GM19468 (cell line): ENCODE results near the gene RBM14.
"Not testable (repeated sequence)": the region's sequence is repeated elsewhere in the genome, so short reads cannot be mapped to it uniquely, and the experiment has no call there.

Experiments used
- ATAC-seq: cut with Tn5 transposase; IDR thresholded peaks from one replicate; pipeline ENCODE4 v1.9.1; 2021; ENCODE audit warnings: mild to moderate bottlenecking, moderate library complexity, moderate number of reproducible peaks; ENCODE audit not compliant: unreplicated experiment; ENCODE audit errors: extremely low read depth

The RBM14 gene

GRCh38 chr11:66628061-66628603, 11.7 kb downstream of the RBM14 start:
- no peak for ATAC-seq

GRCh38 chr11:66629356-66629755, 12.9 kb downstream of the RBM14 start:
- ATAC-seq: no peak

- no peak for ATAC-seq
Measured at GRCh38 chr11:66631883-66632282, 15.5 kb downstream of the RBM14 start.

- ATAC-seq: no peak
Measured at GRCh38 chr11:66632952-66633351, 16.5 kb downstream of the RBM14 start.

GRCh38 chr11:66636411-66636810, 20.0 kb downstream of the RBM14 start:
- no peak for ATAC-seq

GRCh38 chr11:66637557-66638176, 21.2 kb downstream of the RBM14 start:
- ATAC-seq: no peak

- ATAC-seq: peak; percentile 88
Measured at GRCh38 chr11:66638177-66639065, 22.0 kb downstream of the RBM14 start, which contains the start of gene RBM4. Gene RBM4, plus strand, starts transcription at chr11:66638703. Its CDS starts 1,009 bp downstream, at chr11:66639712.

- ATAC-seq: no peak
Measured at GRCh38 chr11:66639066-66639813, 22.8 kb downstream of the RBM14 start.

- not testable (repeated sequence) for ATAC-seq
Measured at GRCh38 chr11:66639814-66640340, 23.4 kb downstream of the RBM14 start.

GRCh38 chr11:66641834-66642233, 25.4 kb downstream of the RBM14 start:
- ATAC-seq: no peak

- no peak for ATAC-seq
Measured at GRCh38 chr11:66643745-66644437, 27.5 kb downstream of the RBM14 start.

GRCh38 chr11:66646828-66647227, 30.4 kb downstream of the RBM14 start:
- ATAC-seq: no peak

- ATAC-seq: no peak
Measured at GRCh38 chr11:66649903-66650302, 33.5 kb downstream of the RBM14 start.

GRCh38 chr11:66651016-66651415, 34.6 kb downstream of the RBM14 start:
- ATAC-seq: no peak

- no peak for ATAC-seq
Measured at GRCh38 chr11:66652651-66653050, 36.2 kb downstream of the RBM14 start.

- ATAC-seq: no peak
Measured at GRCh38 chr11:66653123-66653522, 36.7 kb downstream of the RBM14 start.

- no peak for ATAC-seq
Measured at GRCh38 chr11:66659763-66660162, 43.3 kb downstream of the RBM14 start.

GRCh38 chr11:66663741-66664296, 47.4 kb downstream of the RBM14 start:
- no peak for ATAC-seq

GRCh38 chr11:66665369-66665768, 48.9 kb downstream of the RBM14 start:
- no peak for ATAC-seq
